ENCODE data around the gene EIF2S3.
"Not testable (repeated sequence)": the region's sequence is repeated elsewhere in the genome, so short reads cannot be mapped to it uniquely, and the experiment has no call there.

EIF2S3 gene

GRCh38 chrX:24024819-24025740, 29.7 kb upstream of the EIF2S3 start:
- DNase-seq (ENCODE audit: insufficient read length) (peak; percentile 59), FAIRE-seq (peak; percentile 81)
- TF ChIP-seq TAF1 (IDR thresholded peaks at IDR 0.05; ENCODE audit: borderline replicate concordance, low read depth, low read length): peak; percentile 79
- TF ChIP-seq POLR2A (IDR thresholded peaks at IDR 0.05; ENCODE audit: low read depth, low read length): peak; percentile 89
- TF ChIP-seq POLR2AphosphoS5 (IDR thresholded peaks at IDR 0.05; ENCODE audit: low read depth, low read length): peak; percentile 86

GRCh38 chrX:24025741-24026403, 28.9 kb upstream of the EIF2S3 start:
- FAIRE-seq: peak; percentile 63

GRCh38 chrX:24026432-24026831, 28.3 kb upstream of the EIF2S3 start:
- FAIRE-seq (peak; percentile 33), DNase-seq (ENCODE audit: insufficient read length) (no peak)
- TF ChIP-seq TAF1 (IDR thresholded peaks at IDR 0.05; ENCODE audit: borderline replicate concordance, low read depth, low read length): no peak
- no peak for TF ChIP-seq POLR2AphosphoS5 (IDR thresholded peaks at IDR 0.05; ENCODE audit: low read depth, low read length)
- no peak for TF ChIP-seq POLR2A (IDR thresholded peaks at IDR 0.05; ENCODE audit: low read depth, low read length)

More at GRCh38 chrX:24025741-24026403, 28.9 kb upstream of the EIF2S3 start:
- no peak for TF ChIP-seq TAF1 (IDR thresholded peaks at IDR 0.05; ENCODE audit: borderline replicate concordance, low read depth, low read length)
- TF ChIP-seq POLR2A (IDR thresholded peaks at IDR 0.05; ENCODE audit: low read depth, low read length): no peak
- TF ChIP-seq POLR2AphosphoS5 (IDR thresholded peaks at IDR 0.05; ENCODE audit: low read depth, low read length): no peak
- no peak for DNase-seq (ENCODE audit: insufficient read length)

- no peak for DNase-seq (ENCODE audit: insufficient read length)
- peak; percentile 30 for FAIRE-seq
- TF ChIP-seq TAF1 (IDR thresholded peaks at IDR 0.05; ENCODE audit: borderline replicate concordance, low read depth, low read length) (no peak), POLR2AphosphoS5 (IDR thresholded peaks at IDR 0.05; ENCODE audit: low read depth, low read length) (no peak), POLR2A (IDR thresholded peaks at IDR 0.05; ENCODE audit: low read depth, low read length) (no peak)
Measured at GRCh38 chrX:24027086-24027485, 27.7 kb upstream of the EIF2S3 start, which contains the start of gene KLHL15. TSS of gene KLHL15 (minus strand) at chrX:24027186. CDS start at chrX:24006693, 20,493 bp downstream.

GRCh38 chrX:24027985-24028384, 26.8 kb upstream of the EIF2S3 start:
- no peak for DNase-seq (ENCODE audit: insufficient read length)
- no peak for TF ChIP-seq POLR2AphosphoS5 (IDR thresholded peaks at IDR 0.05; ENCODE audit: low read depth, low read length)
- no peak for FAIRE-seq

- FAIRE-seq (no peak), DNase-seq (ENCODE audit: insufficient read length) (no peak)
- TF ChIP-seq POLR2AphosphoS5 (IDR thresholded peaks at IDR 0.05; ENCODE audit: low read depth, low read length) (no peak), TAF1 (IDR thresholded peaks at IDR 0.05; ENCODE audit: borderline replicate concordance, low read depth, low read length) (no peak), POLR2A (IDR thresholded peaks at IDR 0.05; ENCODE audit: low read depth, low read length) (no peak)
Measured at GRCh38 chrX:24030597-24030996, 24.2 kb upstream of the EIF2S3 start.

GRCh38 chrX:24034485-24034884, 20.3 kb upstream of the EIF2S3 start:
- no peak for FAIRE-seq
- no peak for TF ChIP-seq POLR2AphosphoS5 (IDR thresholded peaks at IDR 0.05; ENCODE audit: low read depth, low read length)
- TF ChIP-seq POLR2A (IDR thresholded peaks at IDR 0.05; ENCODE audit: low read depth, low read length): no peak
- no peak for TF ChIP-seq TAF1 (IDR thresholded peaks at IDR 0.05; ENCODE audit: borderline replicate concordance, low read depth, low read length)
- no peak for DNase-seq (ENCODE audit: insufficient read length)

GRCh38 chrX:24037729-24038128, 17.0 kb upstream of the EIF2S3 start:
- DNase-seq (ENCODE audit: insufficient read length) (no peak), FAIRE-seq (no peak)
- TF ChIP-seq POLR2AphosphoS5 (IDR thresholded peaks at IDR 0.05; ENCODE audit: low read depth, low read length) (no peak), POLR2A (IDR thresholded peaks at IDR 0.05; ENCODE audit: low read depth, low read length) (no peak), TAF1 (IDR thresholded peaks at IDR 0.05; ENCODE audit: borderline replicate concordance, low read depth, low read length) (no peak)

- DNase-seq (ENCODE audit: insufficient read length); FAIRE-seq: not testable (repeated sequence)
Measured at GRCh38 chrX:24046060-24046459, 8.7 kb upstream of the EIF2S3 start.

- not testable (repeated sequence) for FAIRE-seq
Measured at GRCh38 chrX:24049643-24050042, 5.1 kb upstream of the EIF2S3 start.

GRCh38 chrX:24050522-24051318, 4.0 kb upstream of the EIF2S3 start:
- not testable (repeated sequence) for DNase-seq (ENCODE audit: insufficient read length); FAIRE-seq

More at GRCh38 chrX:24049643-24050042, 5.1 kb upstream of the EIF2S3 start:
- not testable (repeated sequence) for DNase-seq (ENCODE audit: insufficient read length)

- no peak for DNase-seq (ENCODE audit: insufficient read length)
- FAIRE-seq: no peak
- TF ChIP-seq POLR2AphosphoS5 (IDR thresholded peaks at IDR 0.05; ENCODE audit: low read depth, low read length) (no peak), POLR2A (IDR thresholded peaks at IDR 0.05; ENCODE audit: low read depth, low read length) (no peak), TAF1 (IDR thresholded peaks at IDR 0.05; ENCODE audit: borderline replicate concordance, low read depth, low read length) (no peak)
Measured at GRCh38 chrX:24055043-24055356, 244 bp downstream of the EIF2S3 start.

Data from GM12892 (cell line).